Thoracic aorta (tissue), 2 donors: ENCODE results near the gene ANAPC7. TPM values are rescaled to one million over a fixed set of nuclear protein-coding genes. Genes with fewer than 3 reads are reported as not detected.
"Not testable (repeated sequence)": the region's sequence is repeated elsewhere in the genome, so short reads cannot be mapped to it uniquely, and the experiment has no call there.

Experiments
- ATAC-seq: fragments of 150-250 bp; one replicate; pipeline ENCODE4 v1.8.0; 2017; ENCODE audit warnings: low read depth; ENCODE audit not compliant: insufficient number of reproducible peaks, low FRiP score
- DNase-seq: peaks from one replicate; pipeline ENCODE4 v3.0.0-alpha.2; 2020; ENCODE audit warnings: low spot score
- H3K27ac ChIP-seq, 2 donors: fragments of 200-600 bp; sonication (generic); 1 replicate in 1 of 2; 2 replicates in 1 of 2; pipeline ENCODE4 v1.5.1; 2016; ENCODE audit warnings: mild to moderate bottlenecking in 2 of 2, moderate library complexity in 2 of 2
- H3K27me3 ChIP-seq: fragments of 200-600 bp; sonication (generic); replicated peaks from 2 replicates; pipeline ENCODE4 v1.6.0; 2016; ENCODE audit warnings: mild to moderate bottlenecking; ENCODE audit not compliant: insufficient read depth
- H3K36me3 ChIP-seq: fragments of 200-600 bp; sonication (generic); one replicate; pipeline ENCODE4 v1.5.1; 2016
- H3K4me1 ChIP-seq, 2 donors: fragments of 200-600 bp; sonication (generic); 1 replicate in 1 of 2; 2 replicates in 1 of 2; pipeline versions ENCODE4 v1.5.1 to v1.6.0; 2016; ENCODE audit warnings: low read depth in 2 of 2, mild to moderate bottlenecking in 1 of 2; ENCODE audit not compliant: control insufficient read depth in 1 of 2
- H3K4me3 ChIP-seq: fragments of 200-600 bp; sonication (generic); 2 replicates; pipeline ENCODE4 v1.5.1; 2016; ENCODE audit warnings: mild to moderate bottlenecking
- H3K9me3 ChIP-seq: fragments of 200-600 bp; sonication (generic); 2 replicates; pipeline ENCODE4 v1.5.1; 2016
- CTCF ChIP-seq: fragments of 200-600 bp; sonication (generic); IDR thresholded peaks from one replicate; pipeline ENCODE4 v1.5.1; 2019; ENCODE audit warnings: antibody characterized with exemption
- total RNA-seq, 2 donors: library from RNA; depleted of rRNA; stranded (reverse); fragments of >200 nt; gene quantifications; one replicate each; pipeline versions ENCODE4 v1.1.0 to v1.2.3, GENCODE V29; 2016

ANAPC7 gene
- total RNA-seq, 2 donors from 2014 or later, result 41.0 to 66.9 TPM

DNA sequence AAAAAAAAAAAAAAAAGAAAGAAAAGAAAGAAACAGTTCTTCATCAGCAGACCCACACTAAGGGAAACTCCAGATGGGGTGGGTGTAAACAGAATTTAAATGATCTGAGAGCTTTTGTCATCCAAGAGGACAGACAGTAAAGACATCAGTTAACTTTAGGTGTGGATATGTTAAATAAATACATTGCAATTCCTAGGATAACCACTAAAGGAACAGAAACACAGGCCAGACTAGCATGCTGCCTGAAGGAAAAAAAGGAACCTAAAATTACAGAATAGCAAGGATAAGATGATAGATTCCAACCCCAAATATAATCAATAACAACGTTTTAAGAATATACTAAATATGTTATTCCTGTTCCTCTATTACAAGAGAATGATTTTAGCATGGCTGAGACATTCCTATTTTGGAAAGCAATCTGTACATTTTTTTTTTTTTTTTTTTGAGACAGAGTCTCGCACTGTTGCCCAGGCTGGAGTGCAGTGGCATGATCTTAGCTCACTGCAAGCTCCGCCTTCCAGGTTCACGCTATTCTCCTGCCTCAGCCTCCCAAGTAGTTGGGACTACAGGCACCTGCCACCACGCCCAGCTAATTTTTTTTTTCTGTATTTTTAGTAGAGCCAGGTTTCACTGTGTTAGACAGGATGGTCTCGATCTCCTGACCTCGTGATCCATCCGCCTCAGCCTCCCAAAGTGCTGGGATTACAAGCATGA is 45.0 kb downstream of the ANAPC7 start:
- H3K27ac ChIP-seq, ATAC-seq, H3K36me3 ChIP-seq, H3K4me1 ChIP-seq, H3K4me3 ChIP-seq, DNase-seq, H3K9me3 ChIP-seq, H3K27me3 ChIP-seq: not testable (repeated sequence)
- TF ChIP-seq CTCF, result peak; percentile 29

DNA sequence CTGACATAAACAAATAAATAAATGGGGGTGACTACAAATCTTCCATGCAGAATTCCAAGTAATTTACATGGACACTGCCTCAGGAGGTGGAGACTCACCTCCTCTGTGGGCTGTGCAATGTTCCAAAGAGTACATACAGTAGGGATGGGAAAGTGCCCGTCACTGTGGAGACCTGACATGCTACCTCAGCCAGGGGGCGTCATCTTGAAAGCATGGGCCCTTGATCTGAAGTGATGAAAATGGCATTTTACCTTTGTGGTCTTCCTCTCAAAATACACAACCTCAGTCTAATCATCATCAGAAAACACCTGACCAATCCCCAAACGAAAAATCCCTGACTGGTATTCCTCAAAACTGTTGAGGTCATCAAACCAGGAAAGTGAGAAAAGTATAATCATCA is 48.4 kb downstream of the ANAPC7 start:
- TF ChIP-seq CTCF, result no peak
- Histone ChIP-seq H3K4me3 (no peak overlapping the region), H3K36me3 (peaks cover 11% of the 10 kb centered on the region), H3K27me3 (no peaks in the 10 kb centered on the region), H3K9me3 (no peaks in the 10 kb centered on the region), H3K4me1 (peaks cover 0 to 8% of the 10 kb centered on the region in 2 donors), H3K27ac (peak overlapping the region in 1 of 2 donors; percentile 11)
- DNase-seq, result no peak
- ATAC-seq, result no peak

DNA sequence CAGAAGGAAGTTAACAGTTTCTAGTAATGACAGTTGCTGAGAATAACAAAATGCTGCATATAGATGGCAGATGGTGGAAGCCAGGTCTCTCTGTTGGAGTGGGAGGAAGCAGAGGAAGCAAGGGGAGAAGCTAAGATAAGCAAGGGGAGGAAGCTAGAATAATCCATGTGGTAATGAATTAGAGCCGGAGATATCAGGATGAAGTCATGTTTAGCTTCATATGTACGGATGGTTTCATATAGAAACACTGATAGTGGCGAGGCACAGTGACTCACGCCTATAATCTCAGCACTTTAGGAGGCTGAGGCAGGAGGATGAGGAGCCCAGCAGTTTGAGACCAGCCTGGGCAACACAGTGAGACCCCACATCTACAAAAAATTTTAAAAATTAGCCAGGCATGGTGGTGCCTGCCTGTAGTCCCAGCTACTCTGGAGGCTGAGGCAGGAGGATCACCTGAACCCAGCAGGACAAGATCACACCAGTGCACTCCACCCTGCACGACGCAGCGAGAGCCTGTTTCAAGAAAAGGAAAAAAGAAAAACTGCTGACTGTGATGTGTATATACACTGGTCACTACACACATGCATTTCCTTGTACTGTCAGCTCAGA is 49.2 kb downstream of the ANAPC7 start:
- H3K27me3 ChIP-seq, result no peaks in the 10 kb centered on the region
- DNase-seq, result no peak
- peak overlapping the region in 1 of 2 donors; percentile 11 for H3K27ac ChIP-seq
- no peaks in the 10 kb centered on the region for H3K9me3 ChIP-seq
- no peak overlapping the region for H3K4me3 ChIP-seq
- ATAC-seq, result no peak
- peaks cover 13% of the 10 kb centered on the region for H3K36me3 ChIP-seq
- no peak for TF ChIP-seq CTCF
- H3K4me1 ChIP-seq, result peaks cover 0 to 12% of the 10 kb centered on the region in 2 donors

- Histone ChIP-seq H3K4me1 (peaks cover 0 to 15% of the 10 kb centered on the region in 2 donors), H3K27me3 (no peaks in the 10 kb centered on the region), H3K27ac (no peak overlapping the region), H3K9me3 (no peaks in the 10 kb centered on the region), H3K4me3 (no peak overlapping the region), H3K36me3 (peaks cover 22% of the 10 kb centered on the region)
- TF ChIP-seq CTCF, result no peak
- ATAC-seq (no peak), DNase-seq (no peak)
Measured at GRCh38 chr12:110353211-110353965, 50.1 kb downstream of the ANAPC7 start.

DNA sequence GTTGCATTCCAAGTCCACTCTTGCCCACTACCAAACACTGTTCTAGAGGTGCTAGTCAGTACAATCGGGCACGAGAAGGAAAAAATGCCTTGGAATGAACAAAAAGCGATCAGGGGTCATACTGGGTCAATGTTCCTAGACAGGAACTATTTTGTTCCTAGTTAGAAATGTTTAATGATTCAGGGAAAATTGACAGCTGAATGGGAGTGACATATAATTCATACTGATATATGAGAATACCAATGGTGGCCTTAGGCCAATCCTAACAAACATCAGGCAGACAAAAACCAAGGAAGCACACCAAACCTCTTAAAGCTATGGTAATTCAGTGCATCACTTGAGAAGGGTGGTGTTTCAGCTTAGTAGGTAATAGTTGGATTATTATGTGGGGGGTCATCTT is 51.1 kb downstream of the ANAPC7 start:
- Histone ChIP-seq H3K27me3 (no peaks in the 10 kb centered on the region), H3K27ac (no peak overlapping the region), H3K36me3 (peaks cover 31% of the 10 kb centered on the region), H3K4me3 (no peak overlapping the region), H3K9me3 (no peaks in the 10 kb centered on the region), H3K4me1 (peaks cover 0 to 15% of the 10 kb centered on the region in 2 donors)
- DNase-seq (no peak), ATAC-seq (no peak)
- TF ChIP-seq CTCF, result no peak
